ENCODE data around the gene PRRX2.

PRRX2 gene

GRCh38 chr9:129712634-129713401 lies 47.4 kb downstream of the PRRX2 start:
- no peak for DNase-seq

- DNase-seq: no peak
These were observed 47.9 kb downstream of the PRRX2 start for GRCh38 chr9:129713402-129713679.

GRCh38 chr9:129714511-129715061 lies 49.1 kb downstream of the PRRX2 start:
- DNase-seq: no peak

- DNase-seq: no peak
These were observed 50.6 kb downstream of the PRRX2 start for GRCh38 chr9:129716091-129716490.

- no peak for DNase-seq
These were observed 52.5 kb downstream of the PRRX2 start for GRCh38 chr9:129717991-129718390.

GRCh38 chr9:129718647-129719046 lies 53.2 kb downstream of the PRRX2 start:
- DNase-seq: no peak

GRCh38 chr9:129719135-129719534 lies 53.7 kb downstream of the PRRX2 start:
- no peak for DNase-seq

GRCh38 chr9:129720181-129720864 lies 54.9 kb downstream of the PRRX2 start:
- no peak for DNase-seq

- no peak for DNase-seq
These were observed 55.6 kb downstream of the PRRX2 start for GRCh38 chr9:129720865-129721545.

GRCh38 chr9:129722913-129723312 lies 57.5 kb downstream of the PRRX2 start:
- DNase-seq: no peak

- no peak for DNase-seq
These were observed 59.2 kb downstream of the PRRX2 start for GRCh38 chr9:129724456-129725190.

GRCh38 chr9:129725795-129726251 lies 60.4 kb downstream of the PRRX2 start:
- no peak for DNase-seq

GRCh38 chr9:129726322-129727160 lies 61.1 kb downstream of the PRRX2 start:
- peak; percentile 56 to 78 for DNase-seq

- DNase-seq: no peak
These were observed 63.3 kb downstream of the PRRX2 start for GRCh38 chr9:129728744-129729143.

GRCh38 chr9:129731477-129732085 lies 66.1 kb downstream of the PRRX2 start:
- no peak for DNase-seq

- no peak for DNase-seq
These were observed 66.7 kb downstream of the PRRX2 start for GRCh38 chr9:129732100-129732499.

GRCh38 chr9:129732946-129733631 lies 67.6 kb downstream of the PRRX2 start:
- no peak for DNase-seq

- DNase-seq: no peak
These were observed 68.1 kb downstream of the PRRX2 start for GRCh38 chr9:129733632-129733953.

- DNase-seq: no peak
These were observed 70.1 kb downstream of the PRRX2 start for GRCh38 chr9:129735546-129735945.

- no peak for DNase-seq
These were observed 70.9 kb downstream of the PRRX2 start for GRCh38 chr9:129736334-129736733.
